Panc1 (cell line): Measurements from ENCODE around the gene CASQ1. TPM values are rescaled to one million over a fixed set of nuclear protein-coding genes. Genes with fewer than 3 reads are reported as not detected.

Experiments
- ATAC-seq: fragments of 200-7000 bp; cut with Tn5 transposase; 2 replicates; pipeline ENCODE4 v1.9.1; 2020; ENCODE audit warnings: mild to moderate bottlenecking, moderate library complexity
- BruUV-seq: library from RNA; stranded (reverse); fragments of 400-500 nt; replicated peaks from 2 replicates; lab custom pipeline; 2021; lab: Mats Ljungman, UMichigan
- CTCF ChIA-PET: fragments of 300-600 bp; sonication (Branson Sonifier 250); formaldehyde crosslinking; loops from one replicate; lab custom pipeline; 2022; ENCODE audit warnings: antibody characterized with exemption; lab: Charles Lee
- POLR2A ChIA-PET: fragments of 300-600 bp; sonication (Branson Sonifier 250); formaldehyde crosslinking; loops from one replicate; lab custom pipeline; 2022; ENCODE audit warnings: antibody characterized with exemption; lab: Charles Lee
- DNase-seq: peaks from one replicate; pipeline ENCODE4 v3.0.0-alpha.2; 2010; ENCODE audit warnings: low read depth, low spot score
- H3K27ac ChIP-seq: 2 replicates; pipeline ENCODE4 v1.5.1; 2011; ENCODE audit warnings: mild to moderate bottlenecking, low read length, inconsistent platforms
- H3K27me3 ChIP-seq: fragments of 200-500 bp; sonication (Bioruptor generic); 2 replicates; pipeline ENCODE4 v1.6.0; 2014; ENCODE audit warnings: low read length, inconsistent platforms; ENCODE audit not compliant: control insufficient read depth, insufficient read depth
- H3K36me3 ChIP-seq: fragments of 200-500 bp; sonication (Bioruptor generic); 2 replicates; pipeline ENCODE4 v1.5.1; 2014; ENCODE audit warnings: inconsistent platforms, mild to moderate bottlenecking, low read length, moderate library complexity; ENCODE audit not compliant: control insufficient read depth, insufficient read depth
- H3K4me1 ChIP-seq: 2 replicates; pipeline ENCODE4 v1.5.1; 2011; ENCODE audit warnings: inconsistent platforms, mild to moderate bottlenecking, low read length, moderate library complexity; ENCODE audit not compliant: control insufficient read depth, insufficient read depth
- H3K4me3 ChIP-seq, 2 experiments: 2 replicates each; pipeline ENCODE4 v1.5.1; 2011 to 2012; ENCODE audit warnings: low read depth in 2 of 2, low read length in 2 of 2, mild to moderate bottlenecking in 2 of 2, inconsistent platforms in 1 of 2, moderate library complexity in 1 of 2
- H3K9me3 ChIP-seq: fragments of 200-500 bp; sonication (Bioruptor generic); 2 replicates; pipeline ENCODE4 v1.5.1; 2014; ENCODE audit warnings: low read depth, mild to moderate bottlenecking, inconsistent platforms, low read length, moderate library complexity; ENCODE audit not compliant: control insufficient read depth, insufficient read depth
- POLR2AphosphoS5 ChIP-seq: IDR thresholded peaks from 2 replicates; pipeline ENCODE4 v1.6.1; 2012; ENCODE audit warnings: mild to moderate bottlenecking, low read depth, low read length, moderate library complexity
- SIN3A ChIP-seq: IDR thresholded peaks from 2 replicates; pipeline ENCODE4 v1.6.1; 2012; ENCODE audit warnings: low read depth, mild to moderate bottlenecking, low read length, moderate library complexity, borderline replicate concordance; ENCODE audit not compliant: insufficient read depth
- TCF7L2 ChIP-seq: IDR thresholded peaks from 2 replicates; pipeline ENCODE4 v1.6.1; 2011; ENCODE audit warnings: mild to moderate bottlenecking, low read depth, low read length, inconsistent platforms
- in situ Hi-C: cut with HindIII; loops from 2 replicates; pipeline ENCODE4 v1.10.0; 2016; ENCODE audit warnings: low sequenced_read_pairs, low pct_unique_long_range_greater_than_20kb
- intact Hi-C: fragments of 100-400 bp; cut with micrococcal nuclease; formaldehyde crosslinking; loops from one replicate; pipeline ENCODE4 v1.10.0; 2022; ENCODE audit not compliant: unreplicated experiment
- total RNA-seq: library from RNA; stranded (reverse); gene quantifications from one replicate; pipeline ENCODE4 v1.2.1, GENCODE V29; 2021; ENCODE audit not compliant: unreplicated experiment
- TF ChIP-seq, protein P1 (sequence below), 2 experiments: IDR thresholded peaks; 2 replicates each; pipeline ENCODE4 v1.6.1; 2011 to 2012; ENCODE audit warnings: low read depth in 2 of 2, control low read depth in 1 of 2, low read length in 1 of 2, mild to moderate bottlenecking in 1 of 2, moderate library complexity in 1 of 2; ENCODE audit not compliant: insufficient read depth in 1 of 2
- TF ChIP-seq, protein P2 (sequence below): fragments of 450-650 bp; IDR thresholded peaks from 2 replicates; pipeline ENCODE4 v1.5.1; 2017; ENCODE audit warnings: mild to moderate bottlenecking

The CASQ1 gene
- total RNA-seq, 1 experiment from 2014 or later, result not detected

DNA sequence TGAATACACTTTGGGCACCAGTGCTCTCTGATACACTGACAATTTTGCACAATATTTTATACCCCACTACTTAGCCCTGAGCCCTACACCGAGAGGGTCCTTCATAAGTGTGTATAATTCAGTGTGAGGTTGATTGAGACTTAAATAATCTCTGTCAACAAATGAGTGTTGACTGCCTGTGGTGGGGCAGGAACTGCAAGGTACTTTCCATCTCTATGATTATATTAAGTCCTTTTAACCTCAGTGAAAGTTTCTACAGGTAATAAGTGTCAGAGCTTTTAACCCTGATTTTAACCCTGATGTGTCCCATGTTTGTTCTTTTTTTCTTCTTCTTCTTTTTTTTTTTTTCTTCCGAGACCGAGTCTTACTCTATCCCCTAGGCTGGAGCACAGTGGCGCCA, 5.8 kb downstream of the CASQ1 start:
- no peaks in the 10 kb centered on the region for H3K27me3 ChIP-seq
- intact Hi-C loops (loop anchor here (10.0 kb wide), 1 partner anchor 91 kb away; no protein-coding TSS in a partner anchor), in situ Hi-C loops (no loop called here)
- no peak for DNase-seq
- no TSS peak for BruUV-seq
- ChIA-PET CTCF (interaction anchor here (0.6 to 0.7 kb wide), 2 partner anchors 25 to 467 kb away, joined by 5 to 6 read pairs; no protein-coding TSS in a partner anchor), POLR2A (interaction anchor here (1.0 kb wide), 1 partner anchor 48 kb away, joined by 3 read pairs; no protein-coding TSS in a partner anchor)
- TF ChIP-seq, protein P1, sequence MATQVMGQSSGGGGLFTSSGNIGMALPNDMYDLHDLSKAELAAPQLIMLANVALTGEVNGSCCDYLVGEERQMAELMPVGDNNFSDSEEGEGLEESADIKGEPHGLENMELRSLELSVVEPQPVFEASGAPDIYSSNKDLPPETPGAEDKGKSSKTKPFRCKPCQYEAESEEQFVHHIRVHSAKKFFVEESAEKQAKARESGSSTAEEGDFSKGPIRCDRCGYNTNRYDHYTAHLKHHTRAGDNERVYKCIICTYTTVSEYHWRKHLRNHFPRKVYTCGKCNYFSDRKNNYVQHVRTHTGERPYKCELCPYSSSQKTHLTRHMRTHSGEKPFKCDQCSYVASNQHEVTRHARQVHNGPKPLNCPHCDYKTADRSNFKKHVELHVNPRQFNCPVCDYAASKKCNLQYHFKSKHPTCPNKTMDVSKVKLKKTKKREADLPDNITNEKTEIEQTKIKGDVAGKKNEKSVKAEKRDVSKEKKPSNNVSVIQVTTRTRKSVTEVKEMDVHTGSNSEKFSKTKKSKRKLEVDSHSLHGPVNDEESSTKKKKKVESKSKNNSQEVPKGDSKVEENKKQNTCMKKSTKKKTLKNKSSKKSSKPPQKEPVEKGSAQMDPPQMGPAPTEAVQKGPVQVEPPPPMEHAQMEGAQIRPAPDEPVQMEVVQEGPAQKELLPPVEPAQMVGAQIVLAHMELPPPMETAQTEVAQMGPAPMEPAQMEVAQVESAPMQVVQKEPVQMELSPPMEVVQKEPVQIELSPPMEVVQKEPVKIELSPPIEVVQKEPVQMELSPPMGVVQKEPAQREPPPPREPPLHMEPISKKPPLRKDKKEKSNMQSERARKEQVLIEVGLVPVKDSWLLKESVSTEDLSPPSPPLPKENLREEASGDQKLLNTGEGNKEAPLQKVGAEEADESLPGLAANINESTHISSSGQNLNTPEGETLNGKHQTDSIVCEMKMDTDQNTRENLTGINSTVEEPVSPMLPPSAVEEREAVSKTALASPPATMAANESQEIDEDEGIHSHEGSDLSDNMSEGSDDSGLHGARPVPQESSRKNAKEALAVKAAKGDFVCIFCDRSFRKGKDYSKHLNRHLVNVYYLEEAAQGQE (IDR thresholded peaks at IDR 0.05; ENCODE audit: insufficient read depth in 1 of 2, low read depth in 2 of 2, low read length in 1 of 2), result no peak
- TF ChIP-seq, protein P2, sequence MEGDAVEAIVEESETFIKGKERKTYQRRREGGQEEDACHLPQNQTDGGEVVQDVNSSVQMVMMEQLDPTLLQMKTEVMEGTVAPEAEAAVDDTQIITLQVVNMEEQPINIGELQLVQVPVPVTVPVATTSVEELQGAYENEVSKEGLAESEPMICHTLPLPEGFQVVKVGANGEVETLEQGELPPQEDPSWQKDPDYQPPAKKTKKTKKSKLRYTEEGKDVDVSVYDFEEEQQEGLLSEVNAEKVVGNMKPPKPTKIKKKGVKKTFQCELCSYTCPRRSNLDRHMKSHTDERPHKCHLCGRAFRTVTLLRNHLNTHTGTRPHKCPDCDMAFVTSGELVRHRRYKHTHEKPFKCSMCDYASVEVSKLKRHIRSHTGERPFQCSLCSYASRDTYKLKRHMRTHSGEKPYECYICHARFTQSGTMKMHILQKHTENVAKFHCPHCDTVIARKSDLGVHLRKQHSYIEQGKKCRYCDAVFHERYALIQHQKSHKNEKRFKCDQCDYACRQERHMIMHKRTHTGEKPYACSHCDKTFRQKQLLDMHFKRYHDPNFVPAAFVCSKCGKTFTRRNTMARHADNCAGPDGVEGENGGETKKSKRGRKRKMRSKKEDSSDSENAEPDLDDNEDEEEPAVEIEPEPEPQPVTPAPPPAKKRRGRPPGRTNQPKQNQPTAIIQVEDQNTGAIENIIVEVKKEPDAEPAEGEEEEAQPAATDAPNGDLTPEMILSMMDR, result no peak
- TF ChIP-seq SIN3A (no peak), TCF7L2 (no peak), POLR2AphosphoS5 (no peak)
- H3K4me3 ChIP-seq, result no peak overlapping the region
- H3K36me3 ChIP-seq, result no peaks in the 10 kb centered on the region
- peaks cover 7% of the 10 kb centered on the region; the same call in 1 of the 2 replicates for H3K4me1 ChIP-seq
- H3K27ac ChIP-seq, result no peak overlapping the region
- H3K9me3 ChIP-seq, result no peaks in the 10 kb centered on the region
- no peak for ATAC-seq

GRCh38 chr1:160197231-160197630, 6.9 kb downstream of the CASQ1 start:
- DNase-seq (no peak), ATAC-seq (no peak)
- no peaks in the 10 kb centered on the region for H3K36me3 ChIP-seq
- H3K4me1 ChIP-seq, result peaks cover 7% of the 10 kb centered on the region; the same call in 1 of the 2 replicates
- H3K9me3 ChIP-seq, result no peaks in the 10 kb centered on the region
- in situ Hi-C loops (no loop called here), intact Hi-C loops (loop anchor here (10.0 kb wide), 1 partner anchor 92 kb away; no protein-coding TSS in a partner anchor)
- ChIA-PET CTCF (no interaction called here), POLR2A (no interaction called here)
- TF ChIP-seq POLR2AphosphoS5 (no peak), SIN3A (no peak), TCF7L2 (no peak)
- TF ChIP-seq, protein P2, result no peak
- TF ChIP-seq, protein P1 (IDR thresholded peaks at IDR 0.05; ENCODE audit: insufficient read depth in 1 of 2, low read depth in 2 of 2, low read length in 1 of 2), result no peak
- H3K27ac ChIP-seq, result no peak overlapping the region
- BruUV-seq, result no TSS peak
- no peaks in the 10 kb centered on the region for H3K27me3 ChIP-seq
- H3K4me3 ChIP-seq, result no peak overlapping the region
